ENCODE measurements around the gene CABCOCO1.
A peak's percentile ranks its signal among the peaks of the same experiment; 100 is the strongest.

GRCh38 chr10:61733358-61733940 is 70.7 kb downstream of the CABCOCO1 start:
- TF ChIP-seq CTCF (IDR thresholded peaks at IDR 0.05) (peak in 2 of 4 experiments; percentile 27 to 47), POLR2A (IDR thresholded peaks at IDR 0.05) (no peak)

Measured in sigmoid colon (tissue), 3 donors.